HEK293 (cell line): ENCODE results near the gene ESRRA.

ENCODE experiments used
- CTCF ChIA-PET: fragments of 350-600 bp; formaldehyde crosslinking; extraction: SDS; loops from one replicate; lab custom pipeline; 2021; ENCODE audit warnings: antibody characterized with exemption; lab: Yijun Ruan, JAX
- POLR2A ChIA-PET: fragments of 300-600 bp; formaldehyde crosslinking; extraction: SDS; loops from one replicate; lab custom pipeline; 2020; ENCODE audit warnings: antibody characterized with exemption, inconsistent platforms; lab: Yijun Ruan, JAX
- H3K27ac ChIP-seq: fragments of 200-500 bp; sonication (Bioruptor generic); 2 replicates; pipeline ENCODE4 v1.5.1; 2014; ENCODE audit warnings: low read depth, low read length, control low read depth, inconsistent platforms; ENCODE audit errors: extremely low read depth
- H3K36me3 ChIP-seq, 2 experiments: fragments of 200-500 bp in 1 of 2; sonication (Bioruptor generic) in 1 of 2; 1 replicate in 1 of 2; 2 replicates in 1 of 2; pipeline ENCODE4 v1.5.1; 2014 to 2017; ENCODE audit warnings: inconsistent platforms in 2 of 2, low read length in 2 of 2; ENCODE audit not compliant: control insufficient read depth in 2 of 2, insufficient read depth in 1 of 2
- H3K4me1 ChIP-seq: fragments of 200-500 bp; sonication (Bioruptor generic); 2 replicates; pipeline ENCODE4 v1.5.1; 2014; ENCODE audit warnings: mild to moderate bottlenecking, low read length, inconsistent platforms; ENCODE audit not compliant: control insufficient read depth, insufficient read depth
- H3K4me3 ChIP-seq: 2 replicates; pipeline ENCODE4 v1.5.1; 2011; ENCODE audit warnings: low read depth, mild to moderate bottlenecking, control low read depth, low read length, moderate library complexity
- H3K9me3 ChIP-seq: fragments of 200-500 bp; sonication (Bioruptor generic); 2 replicates; pipeline ENCODE4 v1.5.1; 2014; ENCODE audit warnings: low read depth, low read length, inconsistent platforms; ENCODE audit not compliant: control insufficient read depth, insufficient read depth
- EGR2 ChIP-seq: fragments of 450-650 bp; formaldehyde crosslinking; IDR thresholded peaks from 2 replicates; pipeline ENCODE4 v1.5.1; 2016; ENCODE audit warnings: low read depth, missing biosample characterization, missing genetic modification characterization
- FEZF1 ChIP-seq: fragments of 450-650 bp; formaldehyde crosslinking; IDR thresholded peaks from 2 replicates; pipeline ENCODE4 v1.5.1; 2016; ENCODE audit warnings: missing biosample characterization, missing genetic modification characterization
- YY1 ChIP-seq: fragments of 450-650 bp; formaldehyde crosslinking; IDR thresholded peaks from 2 replicates; pipeline ENCODE4 v1.5.1; 2018; ENCODE audit warnings: missing biosample characterization, missing genetic modification characterization
- ZBTB17 ChIP-seq: fragments of 450-650 bp; formaldehyde crosslinking; IDR thresholded peaks from 2 replicates; pipeline ENCODE4 v1.5.1; 2016; ENCODE audit warnings: missing biosample characterization, missing genetic modification characterization
- ZBTB8A ChIP-seq: fragments of 450-650 bp; formaldehyde crosslinking; IDR thresholded peaks from 2 replicates; pipeline ENCODE4 v1.5.1; 2016; ENCODE audit warnings: missing biosample characterization, missing genetic modification characterization
- ZEB2 ChIP-seq: fragments of 450-650 bp; formaldehyde crosslinking; IDR thresholded peaks from 2 replicates; pipeline ENCODE4 v1.5.1; 2016; ENCODE audit warnings: missing biosample characterization, missing genetic modification characterization
- ZFHX2 ChIP-seq: fragments of 450-650 bp; formaldehyde crosslinking; conservative IDR thresholded peaks from 2 replicates; pipeline ENCODE4 v1.5.1; 2016; ENCODE audit warnings: missing biosample characterization, missing genetic modification characterization
- ZNF112 ChIP-seq: fragments of 450-650 bp; formaldehyde crosslinking; IDR thresholded peaks from 2 replicates; pipeline ENCODE4 v1.5.0; 2017; ENCODE audit warnings: missing biosample characterization, missing genetic modification characterization
- ZNF600 ChIP-seq: fragments of 450-650 bp; formaldehyde crosslinking; IDR thresholded peaks from 2 replicates; pipeline ENCODE4 v1.5.1; 2016; ENCODE audit warnings: missing biosample characterization, missing genetic modification characterization
- ZNF658 ChIP-seq: fragments of 450-650 bp; formaldehyde crosslinking; IDR thresholded peaks from 2 replicates; pipeline ENCODE4; 2016; ENCODE audit warnings: missing biosample characterization, missing genetic modification characterization
- ZNF776 ChIP-seq: fragments of 450-650 bp; formaldehyde crosslinking; IDR thresholded peaks from 2 replicates; pipeline ENCODE4 v1.5.0; 2017; ENCODE audit warnings: missing biosample characterization, missing genetic modification characterization, borderline replicate concordance
- TF ChIP-seq, protein P1 (sequence below): fragments of 450-650 bp; formaldehyde crosslinking; optimal IDR thresholded peaks from 2 replicates; pipeline ENCODE3; 2016; ENCODE audit warnings: missing biosample characterization, mild to moderate bottlenecking, missing genetic modification characterization
- TF ChIP-seq, protein P2 (sequence below): fragments of 450-650 bp; formaldehyde crosslinking; IDR thresholded peaks from 2 replicates; pipeline ENCODE4 v1.5.1; 2016; ENCODE audit warnings: missing biosample characterization, missing genetic modification characterization

Gene ESRRA

DNA sequence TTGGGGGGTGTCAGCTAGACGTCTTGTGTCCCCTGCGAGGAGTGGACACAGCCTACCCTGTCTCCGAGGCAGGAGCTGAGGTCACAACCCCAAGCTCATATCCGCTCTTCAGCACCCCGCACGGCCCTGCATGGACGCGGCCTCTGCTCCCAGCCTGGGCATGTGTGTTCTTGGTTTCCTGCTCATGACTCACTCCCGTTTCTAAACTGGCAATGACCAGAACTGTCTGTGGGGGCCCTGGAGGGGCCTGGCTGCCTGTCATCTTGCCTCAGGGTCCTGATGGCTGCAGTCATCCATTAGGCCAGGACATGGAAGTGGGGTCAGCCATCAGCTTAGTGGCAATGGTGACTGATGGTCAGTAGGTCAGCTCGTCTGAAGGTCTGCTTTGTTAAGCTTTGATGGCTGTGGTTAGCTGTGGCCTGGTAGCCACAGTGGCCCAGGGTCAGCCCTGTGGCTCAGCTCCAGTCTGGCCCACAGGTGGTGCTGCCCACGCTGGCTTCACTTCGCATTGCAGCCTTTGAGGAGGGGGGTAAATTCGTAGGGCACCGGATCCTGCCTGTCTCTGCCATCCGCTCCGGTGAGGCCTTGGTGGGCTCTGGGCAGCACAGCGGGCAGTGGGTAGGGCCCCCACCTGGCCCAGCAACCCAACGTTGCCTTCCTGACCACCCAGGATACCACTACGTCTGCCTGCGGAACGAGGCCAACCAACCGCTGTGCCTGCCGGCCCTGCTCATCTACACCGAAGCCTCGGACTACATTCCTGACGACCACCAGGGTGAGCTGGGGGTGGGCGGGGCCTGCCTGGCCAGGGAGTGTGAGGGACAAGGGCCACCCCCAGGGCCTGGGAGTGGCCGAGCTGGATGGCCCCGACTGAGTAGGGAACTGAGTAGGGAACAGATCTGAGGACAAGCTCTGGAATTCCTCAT is 42.0 kb upstream of the ESRRA start:
- Histone ChIP-seq H3K27ac (no peak overlapping the region), H3K4me1 (no peaks in the 10 kb centered on the region; the same call in 1 of the 2 replicates), H3K36me3 (peaks cover 0 to 79% of the 10 kb centered on the region in 2 experiments; a peak in 2 of 3 replicates)

DNA sequence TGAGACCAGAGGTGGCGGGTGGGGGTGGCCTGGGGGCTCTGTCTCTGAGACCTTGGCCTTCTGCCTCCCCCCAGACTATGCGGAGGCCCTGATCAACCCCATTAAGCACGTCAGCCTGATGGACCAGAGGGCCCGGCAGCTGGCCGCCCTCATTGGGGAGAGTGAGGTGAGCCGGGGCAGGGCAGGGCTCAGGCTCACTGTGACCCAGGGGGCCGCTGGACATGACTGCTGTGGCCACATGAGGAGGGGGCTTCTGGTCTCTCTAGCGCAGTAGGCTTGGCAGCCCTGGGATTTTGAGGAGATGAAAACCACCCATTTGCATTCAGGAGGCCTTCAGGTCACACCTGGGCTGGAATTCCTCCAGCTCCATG is 41.4 kb upstream of the ESRRA start:
- H3K4me1 ChIP-seq: peaks cover 2% of the 10 kb centered on the region; the same call in 1 of the 2 replicates
- ChIA-PET CTCF (interaction anchor here (0.5 to 1.6 kb wide), 3 partner anchors 12 to 59 kb away, joined by 3 to 11 read pairs (median 3); partner anchors contain the start of genes NUDT22 and PLCB3), POLR2A (interaction anchor here (0.8 to 1.6 kb wide), 4 partner anchors 12 to 850 kb away, joined by 3 to 6 read pairs (median 4); no protein-coding TSS in a partner anchor)
- H3K27ac ChIP-seq: no peak overlapping the region
- no peak overlapping the region for H3K4me3 ChIP-seq
- peaks cover 0 to 72% of the 10 kb centered on the region in 2 experiments; a peak in 1 of 3 replicates for H3K36me3 ChIP-seq
- no peaks in the 10 kb centered on the region for H3K9me3 ChIP-seq
- TF ChIP-seq EGR2 (tag by site-specific recombination) (no peak), FEZF1 (tag by site-specific recombination) (no peak)
- TF ChIP-seq, protein P1, sequence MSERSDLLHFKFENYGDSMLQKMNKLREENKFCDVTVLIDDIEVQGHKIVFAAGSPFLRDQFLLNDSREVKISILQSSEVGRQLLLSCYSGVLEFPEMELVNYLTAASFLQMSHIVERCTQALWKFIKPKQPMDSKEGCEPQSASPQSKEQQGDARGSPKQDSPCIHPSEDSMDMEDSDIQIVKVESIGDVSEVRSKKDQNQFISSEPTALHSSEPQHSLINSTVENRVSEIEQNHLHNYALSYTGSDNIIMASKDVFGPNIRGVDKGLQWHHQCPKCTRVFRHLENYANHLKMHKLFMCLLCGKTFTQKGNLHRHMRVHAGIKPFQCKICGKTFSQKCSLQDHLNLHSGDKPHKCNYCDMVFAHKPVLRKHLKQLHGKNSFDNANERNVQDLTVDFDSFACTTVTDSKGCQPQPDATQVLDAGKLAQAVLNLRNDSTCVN (tag by site-specific recombination): no peak

More for the DNA sequence above, 42.0 kb upstream of the ESRRA start:
- TF ChIP-seq ZNF600 (tag by site-specific recombination): peak; percentile 53; the same call in 1 of the 2 replicates
- TF ChIP-seq ZNF112 (tag by site-specific recombination): no peak
- TF ChIP-seq, protein P2, sequence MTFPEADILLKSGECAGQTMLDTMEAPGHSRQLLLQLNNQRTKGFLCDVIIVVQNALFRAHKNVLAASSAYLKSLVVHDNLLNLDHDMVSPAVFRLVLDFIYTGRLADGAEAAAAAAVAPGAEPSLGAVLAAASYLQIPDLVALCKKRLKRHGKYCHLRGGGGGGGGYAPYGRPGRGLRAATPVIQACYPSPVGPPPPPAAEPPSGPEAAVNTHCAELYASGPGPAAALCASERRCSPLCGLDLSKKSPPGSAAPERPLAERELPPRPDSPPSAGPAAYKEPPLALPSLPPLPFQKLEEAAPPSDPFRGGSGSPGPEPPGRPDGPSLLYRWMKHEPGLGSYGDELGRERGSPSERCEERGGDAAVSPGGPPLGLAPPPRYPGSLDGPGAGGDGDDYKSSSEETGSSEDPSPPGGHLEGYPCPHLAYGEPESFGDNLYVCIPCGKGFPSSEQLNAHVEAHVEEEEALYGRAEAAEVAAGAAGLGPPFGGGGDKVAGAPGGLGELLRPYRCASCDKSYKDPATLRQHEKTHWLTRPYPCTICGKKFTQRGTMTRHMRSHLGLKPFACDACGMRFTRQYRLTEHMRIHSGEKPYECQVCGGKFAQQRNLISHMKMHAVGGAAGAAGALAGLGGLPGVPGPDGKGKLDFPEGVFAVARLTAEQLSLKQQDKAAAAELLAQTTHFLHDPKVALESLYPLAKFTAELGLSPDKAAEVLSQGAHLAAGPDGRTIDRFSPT (tag by site-specific recombination): peak; percentile 22; the same call in 1 of the 2 replicates
- ChIA-PET POLR2A (interaction anchor here (0.5 to 1.6 kb wide), 3 partner anchors 20 to 60 kb away, joined by 3 to 6 read pairs (median 3); no protein-coding TSS in a partner anchor), CTCF (interaction anchor here (0.6 kb wide), 1 partner anchor 37 kb away, joined by 3 read pairs; the partner anchor contains the start of gene NUDT22)
- Histone ChIP-seq H3K4me3 (no peak overlapping the region), H3K9me3 (no peaks in the 10 kb centered on the region)

DNA sequence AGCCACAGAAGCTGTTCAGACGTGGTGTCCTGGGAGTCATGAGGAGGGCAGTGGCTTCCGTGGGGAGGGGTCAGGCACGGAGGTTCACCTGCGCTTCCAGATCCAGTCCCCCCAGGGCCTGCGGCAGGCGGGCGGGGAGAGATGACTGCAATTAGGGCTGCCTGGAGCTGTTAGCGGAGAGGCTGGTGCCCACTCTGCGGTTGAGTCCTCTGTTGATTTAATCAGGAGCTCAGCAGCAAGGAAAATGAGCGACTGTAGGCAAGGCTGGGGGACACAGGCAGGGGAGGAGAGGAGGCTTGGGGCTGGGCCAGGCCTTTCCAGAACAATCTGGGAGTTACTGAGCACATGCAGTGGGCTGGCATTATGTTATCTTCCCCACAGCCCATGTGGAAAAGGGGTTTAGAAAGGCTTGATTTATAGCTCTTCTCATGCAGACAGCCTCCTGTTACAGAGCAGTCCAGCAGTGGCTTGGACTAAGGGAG is 40.9 kb upstream of the ESRRA start:
- ChIA-PET CTCF (interaction anchor here (0.5 to 1.6 kb wide), 3 partner anchors 13 to 60 kb away, joined by 3 to 11 read pairs (median 3); partner anchors contain the start of gene PLCB3), POLR2A (interaction anchor here (0.6 to 1.6 kb wide), 5 partner anchors 12 to 849 kb away, joined by 3 to 6 read pairs (median 3); no protein-coding TSS in a partner anchor)
- H3K9me3 ChIP-seq: no peaks in the 10 kb centered on the region
- peaks cover 0 to 67% of the 10 kb centered on the region in 2 experiments; a peak in 1 of 3 replicates for H3K36me3 ChIP-seq
- no peak overlapping the region for H3K4me3 ChIP-seq
- 0 out of 2 replicates have a peak, but pooled peaks have one; percentile 19 for TF ChIP-seq ZBTB17 (tag by site-specific recombination)
- TF ChIP-seq ZBTB8A (tag by site-specific recombination): peak; percentile 52
- 0 out of 2 replicates have a peak, but pooled peaks have one; percentile 6 for TF ChIP-seq ZFHX2 (tag by site-specific recombination)
- TF ChIP-seq ZNF776 (tag by site-specific recombination): no peak
- no peak; the same call in 1 of the 2 replicates for TF ChIP-seq ZEB2 (tag by site-specific recombination)
- TF ChIP-seq ZNF658 (tag by site-specific recombination): no peak
- no peak for TF ChIP-seq YY1
- peaks cover 2% of the 10 kb centered on the region; the same call in 1 of the 2 replicates for H3K4me1 ChIP-seq
- no peak overlapping the region for H3K27ac ChIP-seq
